HEK293 (cell line): ENCODE data around the gene TESMIN.

Source experiments
- AEBP2 ChIP-seq: fragments of 450-650 bp; formaldehyde crosslinking; IDR thresholded peaks from 2 replicates; pipeline ENCODE4 v1.5.1; 2016; ENCODE audit warnings: missing biosample characterization, missing genetic modification characterization, borderline replicate concordance
- ATF2 ChIP-seq: fragments of 450-650 bp; formaldehyde crosslinking; IDR thresholded peaks from 2 replicates; pipeline ENCODE4 v1.5.1; 2016; ENCODE audit warnings: missing biosample characterization, missing genetic modification characterization, low read depth
- GFI1B ChIP-seq: fragments of 450-650 bp; formaldehyde crosslinking; IDR thresholded peaks from 2 replicates; pipeline ENCODE4 v1.5.1; 2016; ENCODE audit warnings: missing biosample characterization, missing genetic modification characterization
- HOXA7 ChIP-seq: sonication (generic); formaldehyde crosslinking; IDR thresholded peaks from 2 replicates; pipeline ENCODE4 v1.8.1; 2022; ENCODE audit warnings: missing genetic modification reagents, borderline replicate concordance
- HOXC10 ChIP-seq: sonication (generic); formaldehyde crosslinking; IDR thresholded peaks from 2 replicates; pipeline ENCODE4 v1.8.1; 2023; ENCODE audit warnings: mild to moderate bottlenecking, missing genetic modification reagents
- KLF7 ChIP-seq: fragments of 450-650 bp; formaldehyde crosslinking; IDR thresholded peaks from 2 replicates; pipeline ENCODE4 v1.5.1; 2016; ENCODE audit warnings: missing biosample characterization, missing genetic modification characterization, borderline replicate concordance
- KLF8 ChIP-seq: fragments of 450-650 bp; formaldehyde crosslinking; IDR thresholded peaks from 2 replicates; pipeline ENCODE4 v1.5.1; 2016; ENCODE audit warnings: missing biosample characterization, missing genetic modification characterization
- SP2 ChIP-seq: fragments of 450-650 bp; formaldehyde crosslinking; IDR thresholded peaks from 2 replicates; pipeline ENCODE4 v1.5.1; 2016; ENCODE audit warnings: missing biosample characterization, missing genetic modification characterization
- ZBTB44 ChIP-seq: fragments of 450-650 bp; IDR thresholded peaks from 2 replicates; pipeline ENCODE4 v1.5.1; 2018; ENCODE audit warnings: missing biosample characterization, mild to moderate bottlenecking, missing genetic modification characterization
- ZNF2 ChIP-seq: fragments of 450-650 bp; formaldehyde crosslinking; IDR thresholded peaks from 2 replicates; pipeline ENCODE4 v1.5.1; 2016; ENCODE audit warnings: missing biosample characterization, missing genetic modification characterization
- ZNF211 ChIP-seq: fragments of 450-650 bp; formaldehyde crosslinking; IDR thresholded peaks from 2 replicates; pipeline ENCODE4 v1.5.1; 2016; ENCODE audit warnings: low read depth, missing biosample characterization, missing genetic modification characterization
- ZNF350 ChIP-seq: fragments of 450-650 bp; formaldehyde crosslinking; IDR thresholded peaks from 2 replicates; pipeline ENCODE4 v1.5.0; 2017; ENCODE audit warnings: missing biosample characterization, mild to moderate bottlenecking, missing genetic modification characterization
- ZNF366 ChIP-seq: fragments of 450-650 bp; formaldehyde crosslinking; conservative IDR thresholded peaks from 2 replicates; pipeline ENCODE4 v1.5.1; 2016; ENCODE audit warnings: missing biosample characterization, missing genetic modification characterization
- ZNF423 ChIP-seq: fragments of 450-650 bp; formaldehyde crosslinking; IDR thresholded peaks from 2 replicates; pipeline ENCODE4 v1.5.1; 2016; ENCODE audit warnings: missing biosample characterization, missing genetic modification characterization
- ZNF510 ChIP-seq: fragments of 450-650 bp; formaldehyde crosslinking; IDR thresholded peaks from 2 replicates; pipeline ENCODE4 v1.5.1; 2018; ENCODE audit warnings: mild to moderate bottlenecking, missing genetic modification characterization, missing biosample characterization; ENCODE audit not compliant: insufficient replicate concordance
- ZNF513 ChIP-seq: fragments of 450-650 bp; IDR thresholded peaks from 2 replicates; pipeline ENCODE4 v1.5.1; 2018; ENCODE audit warnings: missing biosample characterization, missing genetic modification characterization
- ZNF514 ChIP-seq: fragments of 450-650 bp; formaldehyde crosslinking; IDR thresholded peaks from 2 replicates; pipeline ENCODE4 v1.5.1; 2016; ENCODE audit warnings: missing biosample characterization, missing genetic modification characterization
- ZNF585B ChIP-seq: fragments of 450-650 bp; formaldehyde crosslinking; IDR thresholded peaks from 2 replicates; pipeline ENCODE4 v1.5.1; 2016; ENCODE audit warnings: missing biosample characterization, missing genetic modification characterization
- ZNF658 ChIP-seq: fragments of 450-650 bp; formaldehyde crosslinking; IDR thresholded peaks from 2 replicates; pipeline ENCODE4; 2016; ENCODE audit warnings: missing biosample characterization, missing genetic modification characterization
- ZNF660 ChIP-seq: fragments of 450-650 bp; IDR thresholded peaks from 2 replicates; pipeline ENCODE4 v1.5.1; 2018; ENCODE audit warnings: missing biosample characterization, mild to moderate bottlenecking, missing genetic modification characterization
- ZNF664 ChIP-seq: fragments of 450-650 bp; formaldehyde crosslinking; IDR thresholded peaks from 2 replicates; pipeline ENCODE4 v1.5.1; 2016; ENCODE audit warnings: missing biosample characterization, missing genetic modification characterization
- ZNF747 ChIP-seq: fragments of 450-650 bp; formaldehyde crosslinking; IDR thresholded peaks from 2 replicates; pipeline ENCODE4 v1.5.1; 2016; ENCODE audit warnings: missing biosample characterization, missing genetic modification characterization
- TF ChIP-seq, protein P1 (sequence below): fragments of 450-650 bp; formaldehyde crosslinking; IDR thresholded peaks from 2 replicates; pipeline ENCODE4 v1.5.1; 2016; ENCODE audit warnings: missing biosample characterization, missing genetic modification characterization, low read depth
- TF ChIP-seq, protein P2 (sequence below): fragments of 450-650 bp; formaldehyde crosslinking; IDR thresholded peaks from 2 replicates; pipeline ENCODE4 v1.5.1; 2016; ENCODE audit warnings: missing biosample characterization, missing genetic modification characterization
- TF ChIP-seq, protein P3 (sequence below): fragments of 450-650 bp; formaldehyde crosslinking; IDR thresholded peaks from 2 replicates; pipeline ENCODE4 v1.5.1; 2016; ENCODE audit warnings: missing biosample characterization, missing genetic modification characterization

Gene TESMIN

GRCh38 chr11:68659158-68659921 lies 92.0 kb downstream of the TESMIN start (continued):
- TF ChIP-seq, protein P1, sequence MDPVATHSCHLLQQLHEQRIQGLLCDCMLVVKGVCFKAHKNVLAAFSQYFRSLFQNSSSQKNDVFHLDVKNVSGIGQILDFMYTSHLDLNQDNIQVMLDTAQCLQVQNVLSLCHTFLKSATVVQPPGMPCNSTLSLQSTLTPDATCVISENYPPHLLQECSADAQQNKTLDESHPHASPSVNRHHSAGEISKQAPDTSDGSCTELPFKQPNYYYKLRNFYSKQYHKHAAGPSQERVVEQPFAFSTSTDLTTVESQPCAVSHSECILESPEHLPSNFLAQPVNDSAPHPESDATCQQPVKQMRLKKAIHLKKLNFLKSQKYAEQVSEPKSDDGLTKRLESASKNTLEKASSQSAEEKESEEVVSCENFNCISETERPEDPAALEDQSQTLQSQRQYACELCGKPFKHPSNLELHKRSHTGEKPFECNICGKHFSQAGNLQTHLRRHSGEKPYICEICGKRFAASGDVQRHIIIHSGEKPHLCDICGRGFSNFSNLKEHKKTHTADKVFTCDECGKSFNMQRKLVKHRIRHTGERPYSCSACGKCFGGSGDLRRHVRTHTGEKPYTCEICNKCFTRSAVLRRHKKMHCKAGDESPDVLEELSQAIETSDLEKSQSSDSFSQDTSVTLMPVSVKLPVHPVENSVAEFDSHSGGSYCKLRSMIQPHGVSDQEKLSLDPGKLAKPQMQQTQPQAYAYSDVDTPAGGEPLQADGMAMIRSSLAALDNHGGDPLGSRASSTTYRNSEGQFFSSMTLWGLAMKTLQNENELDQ: no peak
- TF ChIP-seq KLF7 (tag by site-specific recombination): no peak
- no peak for TF ChIP-seq HOXA7 (CRISPR knock-in tag)
- TF ChIP-seq ZNF514 (tag by site-specific recombination): no peak
- no peak for TF ChIP-seq ZNF585B
- no peak for TF ChIP-seq ZNF510 (tag by site-specific recombination)
- no peak for TF ChIP-seq GFI1B
- peak; percentile 66 for TF ChIP-seq ZNF366 (tag by site-specific recombination)
- no peak for TF ChIP-seq ZNF211 (tag by site-specific recombination)
- TF ChIP-seq AEBP2 (tag by site-specific recombination): no peak
- TF ChIP-seq ZNF513 (tag by site-specific recombination): no peak
- peak; percentile 65; the same call in 1 of the 2 replicates for TF ChIP-seq ZBTB44
- TF ChIP-seq ZNF660 (tag by site-specific recombination): peak; percentile 46; the same call in 1 of the 2 replicates
- TF ChIP-seq ZNF423 (tag by site-specific recombination): no peak
- TF ChIP-seq, protein P2, sequence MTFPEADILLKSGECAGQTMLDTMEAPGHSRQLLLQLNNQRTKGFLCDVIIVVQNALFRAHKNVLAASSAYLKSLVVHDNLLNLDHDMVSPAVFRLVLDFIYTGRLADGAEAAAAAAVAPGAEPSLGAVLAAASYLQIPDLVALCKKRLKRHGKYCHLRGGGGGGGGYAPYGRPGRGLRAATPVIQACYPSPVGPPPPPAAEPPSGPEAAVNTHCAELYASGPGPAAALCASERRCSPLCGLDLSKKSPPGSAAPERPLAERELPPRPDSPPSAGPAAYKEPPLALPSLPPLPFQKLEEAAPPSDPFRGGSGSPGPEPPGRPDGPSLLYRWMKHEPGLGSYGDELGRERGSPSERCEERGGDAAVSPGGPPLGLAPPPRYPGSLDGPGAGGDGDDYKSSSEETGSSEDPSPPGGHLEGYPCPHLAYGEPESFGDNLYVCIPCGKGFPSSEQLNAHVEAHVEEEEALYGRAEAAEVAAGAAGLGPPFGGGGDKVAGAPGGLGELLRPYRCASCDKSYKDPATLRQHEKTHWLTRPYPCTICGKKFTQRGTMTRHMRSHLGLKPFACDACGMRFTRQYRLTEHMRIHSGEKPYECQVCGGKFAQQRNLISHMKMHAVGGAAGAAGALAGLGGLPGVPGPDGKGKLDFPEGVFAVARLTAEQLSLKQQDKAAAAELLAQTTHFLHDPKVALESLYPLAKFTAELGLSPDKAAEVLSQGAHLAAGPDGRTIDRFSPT (tag by site-specific recombination): 0 out of 2 replicates have a peak, but pooled peaks have one; percentile 18
- no peak for TF ChIP-seq ZNF2 (tag by site-specific recombination)
- TF ChIP-seq ZNF747: no peak
- no peak for TF ChIP-seq SP2 (tag by site-specific recombination)
- TF ChIP-seq HOXC10: no peak
- TF ChIP-seq ATF2: no peak
- TF ChIP-seq ZNF350: no peak
- TF ChIP-seq ZNF664: no peak
- TF ChIP-seq, protein P3, sequence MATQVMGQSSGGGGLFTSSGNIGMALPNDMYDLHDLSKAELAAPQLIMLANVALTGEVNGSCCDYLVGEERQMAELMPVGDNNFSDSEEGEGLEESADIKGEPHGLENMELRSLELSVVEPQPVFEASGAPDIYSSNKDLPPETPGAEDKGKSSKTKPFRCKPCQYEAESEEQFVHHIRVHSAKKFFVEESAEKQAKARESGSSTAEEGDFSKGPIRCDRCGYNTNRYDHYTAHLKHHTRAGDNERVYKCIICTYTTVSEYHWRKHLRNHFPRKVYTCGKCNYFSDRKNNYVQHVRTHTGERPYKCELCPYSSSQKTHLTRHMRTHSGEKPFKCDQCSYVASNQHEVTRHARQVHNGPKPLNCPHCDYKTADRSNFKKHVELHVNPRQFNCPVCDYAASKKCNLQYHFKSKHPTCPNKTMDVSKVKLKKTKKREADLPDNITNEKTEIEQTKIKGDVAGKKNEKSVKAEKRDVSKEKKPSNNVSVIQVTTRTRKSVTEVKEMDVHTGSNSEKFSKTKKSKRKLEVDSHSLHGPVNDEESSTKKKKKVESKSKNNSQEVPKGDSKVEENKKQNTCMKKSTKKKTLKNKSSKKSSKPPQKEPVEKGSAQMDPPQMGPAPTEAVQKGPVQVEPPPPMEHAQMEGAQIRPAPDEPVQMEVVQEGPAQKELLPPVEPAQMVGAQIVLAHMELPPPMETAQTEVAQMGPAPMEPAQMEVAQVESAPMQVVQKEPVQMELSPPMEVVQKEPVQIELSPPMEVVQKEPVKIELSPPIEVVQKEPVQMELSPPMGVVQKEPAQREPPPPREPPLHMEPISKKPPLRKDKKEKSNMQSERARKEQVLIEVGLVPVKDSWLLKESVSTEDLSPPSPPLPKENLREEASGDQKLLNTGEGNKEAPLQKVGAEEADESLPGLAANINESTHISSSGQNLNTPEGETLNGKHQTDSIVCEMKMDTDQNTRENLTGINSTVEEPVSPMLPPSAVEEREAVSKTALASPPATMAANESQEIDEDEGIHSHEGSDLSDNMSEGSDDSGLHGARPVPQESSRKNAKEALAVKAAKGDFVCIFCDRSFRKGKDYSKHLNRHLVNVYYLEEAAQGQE (tag by site-specific recombination): no peak
- TF ChIP-seq KLF8: 0 out of 2 replicates have a peak, but pooled peaks have one; percentile 36
- no peak for TF ChIP-seq ZNF658 (tag by site-specific recombination)
